ENCODE measurements around the gene NKIRAS1.

DNA sequence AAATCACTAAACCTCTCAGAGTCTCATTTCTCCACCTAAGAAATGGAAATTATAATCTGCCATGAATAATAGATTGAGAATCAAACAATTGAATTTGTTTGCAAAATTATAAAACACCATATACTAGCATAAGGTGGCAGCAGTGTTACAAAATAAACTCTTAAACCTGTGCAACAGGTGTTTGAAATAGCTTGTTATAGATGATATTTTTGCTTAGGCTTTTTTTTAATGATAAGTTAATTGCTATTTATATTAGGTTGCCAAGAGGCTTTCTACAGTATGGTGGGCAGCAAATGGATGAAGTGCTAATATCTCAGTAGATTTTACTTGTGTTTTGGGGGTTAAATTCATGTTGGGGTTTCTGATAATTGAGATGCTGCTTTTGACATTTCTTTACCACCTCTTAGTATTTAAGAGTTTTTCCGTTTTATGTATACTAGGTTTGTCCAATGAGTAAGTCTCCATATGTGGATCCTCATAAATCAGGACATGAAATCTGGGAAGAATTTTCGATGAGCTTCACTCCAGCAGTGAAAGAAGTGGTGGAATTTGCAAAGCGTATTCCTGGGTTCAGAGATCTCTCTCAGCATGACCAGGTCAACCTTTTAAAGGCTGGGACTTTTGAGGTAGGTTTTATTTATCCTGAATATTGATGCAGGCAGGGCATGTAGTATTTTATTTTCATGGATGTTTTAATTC is 47.9 kb upstream of the NKIRAS1 start:
- TF ChIP-seq CBX5 (IDR thresholded peaks at IDR 0.05; ENCODE audit: low read depth, low read length) (no peak), ZNF274 (IDR thresholded peaks at IDR 0.05; ENCODE audit: borderline replicate concordance, extremely low read depth, low read length) (no peak), POLR2A (IDR thresholded peaks at IDR 0.05; ENCODE audit: control extremely low read depth in 1 of 2, low read depth in 2 of 2, low read length in 2 of 2) (no peak), TBP (IDR thresholded peaks at IDR 0.05; ENCODE audit: low read depth, low read length) (no peak), TCF12 (IDR thresholded peaks at IDR 0.05; ENCODE audit: low read depth, low read length) (no peak), EP300 (IDR thresholded peaks at IDR 0.05; ENCODE audit: borderline replicate concordance in 1 of 2, low read depth in 2 of 2, low read length in 2 of 2) (no peak)
- TF ChIP-seq, protein P1, sequence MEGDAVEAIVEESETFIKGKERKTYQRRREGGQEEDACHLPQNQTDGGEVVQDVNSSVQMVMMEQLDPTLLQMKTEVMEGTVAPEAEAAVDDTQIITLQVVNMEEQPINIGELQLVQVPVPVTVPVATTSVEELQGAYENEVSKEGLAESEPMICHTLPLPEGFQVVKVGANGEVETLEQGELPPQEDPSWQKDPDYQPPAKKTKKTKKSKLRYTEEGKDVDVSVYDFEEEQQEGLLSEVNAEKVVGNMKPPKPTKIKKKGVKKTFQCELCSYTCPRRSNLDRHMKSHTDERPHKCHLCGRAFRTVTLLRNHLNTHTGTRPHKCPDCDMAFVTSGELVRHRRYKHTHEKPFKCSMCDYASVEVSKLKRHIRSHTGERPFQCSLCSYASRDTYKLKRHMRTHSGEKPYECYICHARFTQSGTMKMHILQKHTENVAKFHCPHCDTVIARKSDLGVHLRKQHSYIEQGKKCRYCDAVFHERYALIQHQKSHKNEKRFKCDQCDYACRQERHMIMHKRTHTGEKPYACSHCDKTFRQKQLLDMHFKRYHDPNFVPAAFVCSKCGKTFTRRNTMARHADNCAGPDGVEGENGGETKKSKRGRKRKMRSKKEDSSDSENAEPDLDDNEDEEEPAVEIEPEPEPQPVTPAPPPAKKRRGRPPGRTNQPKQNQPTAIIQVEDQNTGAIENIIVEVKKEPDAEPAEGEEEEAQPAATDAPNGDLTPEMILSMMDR (IDR thresholded peaks at IDR 0.05; ENCODE audit: control extremely low read depth in 1 of 3, insufficient read depth in 1 of 3, low read depth in 1 of 3, low read length in 3 of 3): no peak
- TF ChIP-seq, protein P2, sequence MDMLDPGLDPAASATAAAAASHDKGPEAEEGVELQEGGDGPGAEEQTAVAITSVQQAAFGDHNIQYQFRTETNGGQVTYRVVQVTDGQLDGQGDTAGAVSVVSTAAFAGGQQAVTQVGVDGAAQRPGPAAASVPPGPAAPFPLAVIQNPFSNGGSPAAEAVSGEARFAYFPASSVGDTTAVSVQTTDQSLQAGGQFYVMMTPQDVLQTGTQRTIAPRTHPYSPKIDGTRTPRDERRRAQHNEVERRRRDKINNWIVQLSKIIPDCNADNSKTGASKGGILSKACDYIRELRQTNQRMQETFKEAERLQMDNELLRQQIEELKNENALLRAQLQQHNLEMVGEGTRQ (IDR thresholded peaks at IDR 0.05; ENCODE audit: low read length): no peak

All from H1 (cell line).